SK-N-SH (cell line): Measurements from ENCODE around the gene HEMK1. TPM values are rescaled to one million over a fixed set of nuclear protein-coding genes. Genes with fewer than 3 reads are reported as not detected.

ENCODE experiments used
- CTCF ChIA-PET: fragments of 300-600, 350-600 bp; formaldehyde crosslinking; extraction: SDS; loops from one replicate; lab custom pipeline; 2021; lab: Yijun Ruan, JAX
- POLR2A ChIA-PET: fragments of 350-600 bp; sonication (Branson Sonifier 250); formaldehyde crosslinking; extraction: SDS; loops from one replicate; lab custom pipeline; 2020; ENCODE audit warnings: antibody characterized with exemption, inconsistent platforms; lab: Yijun Ruan, JAX
- DNase-seq: peaks from one replicate; pipeline ENCODE4 v3.0.0; 2012
- H2AFZ ChIP-seq: fragments of 200-600 bp; sonication (generic); 2 replicates; pipeline ENCODE4 v1.8.1; 2016; ENCODE audit warnings: antibody characterized with exemption, mild to moderate bottlenecking, low read depth
- H3F3A ChIP-seq: fragments of 200-600 bp; sonication (generic); replicated peaks from 2 replicates; pipeline ENCODE3; 2016; ENCODE audit warnings: antibody characterized with exemption, mild to moderate bottlenecking; ENCODE audit not compliant: insufficient read depth
- H3K27ac ChIP-seq, 2 experiments: fragments of 200-500 bp in 1 of 2; fragments of 200-600 bp in 1 of 2; sonication (Bioruptor generic) in 1 of 2; sonication (generic), shearing (Covaris generic) in 1 of 2; 2 replicates each; pipeline versions ENCODE4 v1.5.1 to v1.6.1; 2014 to 2016; ENCODE audit warnings: low read depth in 2 of 2, inconsistent platforms in 1 of 2, low read length in 1 of 2, mild to moderate bottlenecking in 1 of 2, mixed read lengths in 1 of 2
- H3K27me3 ChIP-seq: fragments of 200-600 bp; sonication (generic), shearing (Covaris generic); 2 replicates; pipeline ENCODE4 v1.6.1; 2016; ENCODE audit warnings: mixed run types; ENCODE audit not compliant: insufficient read depth
- H3K36me3 ChIP-seq, 2 experiments: fragments of 200-500 bp in 1 of 2; fragments of 200-600 bp in 1 of 2; sonication (Bioruptor generic) in 1 of 2; sonication (generic) in 1 of 2; replicated peaks in 1 of 2; 2 replicates each; pipeline versions ENCODE3 to v1.5.1; 2014 to 2016; ENCODE audit warnings: low read length in 1 of 2, mild to moderate bottlenecking in 1 of 2; ENCODE audit not compliant: insufficient read depth in 2 of 2, control insufficient read depth in 1 of 2
- H3K4me1 ChIP-seq, 2 experiments: fragments of 200-500 bp in 1 of 2; fragments of 200-600 bp in 1 of 2; sonication (Bioruptor generic) in 1 of 2; sonication (generic), shearing (Covaris generic) in 1 of 2; 2 replicates each; pipeline versions ENCODE4 v1.5.1 to v1.6.1; 2014 to 2016; ENCODE audit warnings: low read depth in 1 of 2, low read length in 1 of 2, mixed run types in 1 of 2; ENCODE audit not compliant: insufficient read depth in 2 of 2, control insufficient read depth in 1 of 2
- H3K4me2 ChIP-seq: fragments of 200-600 bp; sonication (generic), shearing (Covaris generic); 2 replicates; pipeline ENCODE4 v1.6.1; 2017; ENCODE audit warnings: mixed run types
- H3K4me3 ChIP-seq, 2 experiments: fragments of 200-500 bp in 1 of 2; fragments of 200-600 bp in 1 of 2; sonication (Bioruptor generic) in 1 of 2; sonication (generic), shearing (Covaris generic) in 1 of 2; 2 replicates each; pipeline versions ENCODE4 v1.5.1 to v1.8.1; 2014 to 2016; ENCODE audit warnings: low read depth in 2 of 2, inconsistent platforms in 1 of 2, low read length in 1 of 2, mild to moderate bottlenecking in 1 of 2, mixed read lengths in 1 of 2, moderate library complexity in 1 of 2
- H3K79me2 ChIP-seq: fragments of 200-600 bp; sonication (generic); 2 replicates; pipeline ENCODE4 v1.8.1; 2017; ENCODE audit warnings: mild to moderate bottlenecking; ENCODE audit not compliant: insufficient read depth
- H3K9ac ChIP-seq: fragments of 200-600 bp; sonication (generic); 2 replicates; pipeline ENCODE4 v1.6.1; 2017; ENCODE audit warnings: mixed run types
- H3K9me2 ChIP-seq: fragments of 200-600 bp; sonication (generic); 2 replicates; pipeline ENCODE4 v1.6.1; 2017; ENCODE audit warnings: mixed run types
- H3K9me3 ChIP-seq: fragments of 200-600 bp; sonication (generic); 2 replicates; pipeline ENCODE4 v1.6.1; 2017; ENCODE audit warnings: mixed run types, mild to moderate bottlenecking, moderate library complexity
- H4K20me1 ChIP-seq: fragments of 200-600 bp; sonication (generic); 2 replicates; pipeline ENCODE4 v1.6.1; 2017; ENCODE audit warnings: mild to moderate bottlenecking, mixed run types; ENCODE audit not compliant: insufficient read depth
- CTCF ChIP-seq: fragments of 200-600 bp; sonication (generic); IDR thresholded peaks from 2 replicates; pipeline ENCODE4 v1.6.1; 2017; ENCODE audit warnings: antibody characterized with exemption, mild to moderate bottlenecking, moderate library complexity
- EZH2phosphoT487 ChIP-seq: fragments of 200-600 bp; sonication (generic); IDR thresholded peaks from 2 replicates; pipeline ENCODE4 v1.6.1; 2017; ENCODE audit warnings: low read depth, mixed run types, mild to moderate bottlenecking, antibody characterized with exemption, moderate library complexity, borderline replicate concordance
- JUND ChIP-seq: IDR thresholded peaks from 2 replicates; pipeline ENCODE4 v1.4.0; 2012
- MAX ChIP-seq: IDR thresholded peaks from 2 replicates; pipeline ENCODE4 v1.4.0; 2012; ENCODE audit warnings: low read depth
- MXI1 ChIP-seq: IDR thresholded peaks from 2 replicates; pipeline ENCODE4 v1.6.1; 2012; ENCODE audit warnings: mild to moderate bottlenecking, low read depth, low read length, improper control_type of control experiment
- POLR2AphosphoS5 ChIP-seq: IDR thresholded peaks from 2 replicates; pipeline ENCODE4 v1.6.1; 2012; ENCODE audit warnings: low read depth, low read length
- RFX5 ChIP-seq: IDR thresholded peaks from 2 replicates; pipeline ENCODE4 v1.6.1; 2012; ENCODE audit warnings: mild to moderate bottlenecking, improper control_type of control experiment, low read length
- SIN3A ChIP-seq: IDR thresholded peaks from 2 replicates; pipeline ENCODE4 v1.6.1; 2012; ENCODE audit warnings: low read depth, mild to moderate bottlenecking, low read length, moderate library complexity, borderline replicate concordance
- TCF12 ChIP-seq: IDR thresholded peaks from 2 replicates; pipeline ENCODE4 v1.4.0; 2012
- TEAD4 ChIP-seq: IDR thresholded peaks from 2 replicates; pipeline ENCODE4 v1.4.0; 2012; ENCODE audit warnings: mild to moderate bottlenecking, borderline replicate concordance; ENCODE audit not compliant: insufficient read depth
- WGBS: methylation state at CpG from one replicate; pipeline ENCODE4 v1.1.6; 2017; ENCODE audit warnings: low lambda C conversion rate; 5-methylcytosine and 5-hydroxymethylcytosine counted together
- polyA plus RNA-seq, 3 experiments: library from polyadenylated mRNA; depleted of rRNA; stranded (reverse); fragments of >200 nt; gene quantifications; 2 replicates each; pipeline ENCODE4 v1.2.3, GENCODE V29; 2012

Gene HEMK1
- polyA plus RNA-seq, 1 of the 3 experiments (the other 2 are of a cell fraction) = 15.4 TPM

GRCh38 chr3:50567386-50568167 lies 1.7 kb upstream of the HEMK1 start, which contains the start of gene C3orf18 (continued):
- TF ChIP-seq CTCF = no peak

- TF ChIP-seq TCF12 (no peak), SIN3A (no peak), MAX (no peak), TEAD4 (no peak), RFX5 (no peak), MXI1 (no peak)
- Histone ChIP-seq H2AFZ (no peak overlapping the region), H3K36me3 (peaks cover 4 to 12% of the 10 kb centered on the region in 2 experiments), H3K27me3 (no peaks in the 10 kb centered on the region), H3K79me2 (peaks cover 9% of the 10 kb centered on the region), H3K27ac (no peak overlapping the region), H3K4me2 (peak overlapping the region; percentile 92), H4K20me1 (no peaks in the 10 kb centered on the region), H3K9ac (peak overlapping the region; percentile 83; the same call in 1 of the 2 replicates), H3F3A (no peaks in the 10 kb centered on the region), H3K9me2 (no peaks in the 10 kb centered on the region), H3K4me1 (peaks cover 0 to 22% of the 10 kb centered on the region in 2 experiments; a peak in 1 of 4 replicates), H3K9me3 (no peaks in the 10 kb centered on the region), H3K4me3 (peak overlapping the region; percentile 71 to 81)
- POLR2A ChIA-PET = interaction anchor here (0.8 to 2.6 kb wide), 4 partner anchors 11 to 815 kb away, joined by 3 to 23 read pairs (median 8); partner anchors contain the start of gene MANF
- DNase-seq = no peak
- CTCF ChIA-PET = interaction anchor here (0.7 to 31.2 kb wide), 16 partner anchors 8 to 816 kb away, joined by 3 to 648 read pairs (median 4); partner anchors contain the start of genes CISH, DOCK3 and MAPKAPK3
- WGBS = 81% methylated on average over 5 of the region's 5 CpGs
Measured at GRCh38 chr3:50570508-50571279, 1.4 kb downstream of the HEMK1 start.

- Histone ChIP-seq H3K36me3 (peaks cover 4 to 12% of the 10 kb centered on the region in 2 experiments), H2AFZ (no peak overlapping the region), H3K4me3 (no peak overlapping the region), H3K9me3 (no peaks in the 10 kb centered on the region), H3F3A (no peaks in the 10 kb centered on the region), H3K9ac (no peak overlapping the region), H3K4me2 (no peak overlapping the region), H3K9me2 (no peaks in the 10 kb centered on the region), H3K27ac (no peak overlapping the region), H3K79me2 (peaks cover 9% of the 10 kb centered on the region), H4K20me1 (no peaks in the 10 kb centered on the region), H3K27me3 (no peaks in the 10 kb centered on the region), H3K4me1 (peaks cover 0 to 21% of the 10 kb centered on the region in 2 experiments; a peak in 1 of 4 replicates)
- TF ChIP-seq POLR2AphosphoS5 (no peak), RFX5 (no peak), EZH2phosphoT487 (no peak), JUND (no peak), TCF12 (no peak)
- ChIA-PET CTCF (interaction anchor here (0.6 to 31.2 kb wide), 18 partner anchors 10 to 815 kb away, joined by 3 to 648 read pairs (median 4); partner anchors contain the start of genes CISH, DOCK3 and MAPKAPK3), POLR2A (interaction anchor here (0.8 kb wide), 1 partner anchor 10 kb away, joined by 3 read pairs; no protein-coding TSS in a partner anchor)
- DNase-seq = no peak
- 95% methylated on average over 3 of the region's 4 CpGs for WGBS
Measured at GRCh38 chr3:50571486-50571885, 2.2 kb downstream of the HEMK1 start.
